GM18508 (cell line): ENCODE results near the gene TTC7B.

Experiments
- ATAC-seq: cut with Tn5 transposase; IDR thresholded peaks from one replicate; pipeline ENCODE4 v1.9.1; 2021; ENCODE audit warnings: moderate number of reproducible peaks; ENCODE audit not compliant: insufficient read depth, unreplicated experiment

The TTC7B gene

GRCh38 chr14:90658541-90658967 is 157.7 kb downstream of the TTC7B start:
- ATAC-seq = no peak

DNA sequence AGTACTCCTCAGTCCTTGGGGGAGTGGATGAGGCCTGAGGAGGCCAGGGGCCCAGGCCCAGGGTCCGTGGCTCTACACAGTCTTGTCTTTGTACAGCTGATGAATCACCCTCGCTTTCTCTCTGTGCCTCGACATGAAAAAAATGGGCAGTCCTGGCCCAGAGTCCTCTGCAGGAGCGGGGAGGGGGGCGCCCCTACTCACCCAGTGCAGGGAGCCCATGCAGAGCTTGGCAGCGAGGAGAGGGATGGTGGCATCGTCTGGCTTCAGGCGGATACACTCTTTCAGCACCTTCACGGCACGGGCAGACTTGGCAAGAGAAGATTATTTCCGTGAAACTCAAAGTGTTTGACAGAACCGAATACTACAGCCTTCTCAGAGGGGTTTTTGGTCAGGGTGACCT is 159.3 kb downstream of the TTC7B start:
- no peak for ATAC-seq

- ATAC-seq = no peak
Measured at GRCh38 chr14:90655829-90656228, 160.4 kb downstream of the TTC7B start.

DNA sequence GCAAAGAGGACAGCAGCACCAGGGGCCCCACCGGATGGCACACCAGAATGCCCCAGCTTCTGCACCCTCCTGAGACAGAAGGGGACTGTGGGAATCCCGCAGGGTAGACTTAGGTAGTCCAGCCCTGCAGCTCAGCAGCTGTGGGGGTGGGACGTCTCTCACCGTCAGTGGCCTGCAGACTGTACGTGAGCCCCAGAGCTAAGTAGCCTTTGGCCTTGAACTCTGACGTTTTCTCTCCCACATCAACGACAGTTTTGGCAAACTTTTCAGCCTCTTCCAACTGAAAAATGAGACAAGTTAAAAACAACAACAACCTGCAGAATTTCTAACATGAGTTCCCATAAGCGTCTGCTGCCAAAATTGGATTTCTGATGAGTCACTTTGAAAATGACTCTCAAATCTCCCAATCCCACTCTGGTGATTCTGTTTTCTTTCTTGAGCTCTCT is 161.4 kb downstream of the TTC7B start:
- ATAC-seq = no peak

- ATAC-seq = no peak
Measured at GRCh38 chr14:90652626-90653025, 163.6 kb downstream of the TTC7B start.

- no peak for ATAC-seq
Measured at GRCh38 chr14:90651976-90652560, 164.2 kb downstream of the TTC7B start.

- no peak for ATAC-seq
Measured at GRCh38 chr14:90651271-90651804, 164.9 kb downstream of the TTC7B start.

- no peak for ATAC-seq
Measured at GRCh38 chr14:90649557-90650135, 166.6 kb downstream of the TTC7B start.

DNA sequence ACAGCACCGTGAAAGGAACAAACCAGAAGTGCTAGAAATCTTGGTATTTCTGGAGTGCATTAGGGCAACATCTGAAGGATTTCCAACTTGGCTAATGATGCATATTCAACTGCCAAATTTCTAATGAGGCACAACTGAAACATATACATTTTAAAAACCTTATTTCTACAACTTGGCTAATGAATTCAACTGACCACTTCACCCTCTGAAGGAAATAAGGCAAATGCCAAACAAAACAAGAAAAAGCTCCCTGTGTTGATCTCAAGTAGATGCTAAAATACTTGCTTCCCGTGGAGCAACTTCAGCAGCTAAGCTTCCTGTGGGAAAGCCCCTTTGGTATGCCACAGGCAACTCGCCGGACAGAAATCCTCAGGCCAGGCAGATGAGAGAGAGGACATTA is 167.1 kb downstream of the TTC7B start:
- no peak for ATAC-seq

GRCh38 chr14:90648421-90648820 is 167.8 kb downstream of the TTC7B start:
- no peak for ATAC-seq

DNA sequence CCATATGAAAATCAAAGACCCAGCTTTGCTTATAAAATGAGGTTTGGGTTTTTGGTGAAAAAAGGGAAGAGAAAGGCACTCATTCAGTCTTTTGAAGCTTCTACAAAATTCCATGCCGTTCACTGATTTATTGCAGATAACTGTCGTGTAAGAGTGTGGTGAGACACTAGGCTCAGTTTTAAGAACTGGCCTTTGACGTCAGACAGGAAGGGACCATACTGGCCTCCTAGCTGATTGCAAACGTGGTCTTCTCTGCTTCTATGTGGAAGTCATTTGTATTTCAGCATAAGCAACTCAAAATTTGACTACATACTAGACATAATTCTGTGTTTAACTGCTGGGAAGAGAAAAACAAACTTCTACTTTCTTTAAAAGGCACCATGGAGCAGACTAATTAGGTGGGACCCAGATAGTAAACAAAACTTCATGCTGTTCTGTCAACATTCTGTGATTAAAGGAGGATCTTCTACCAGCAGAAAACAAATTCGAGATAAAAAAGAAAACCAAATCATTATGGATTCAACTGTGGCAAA is 168.7 kb downstream of the TTC7B start:
- no peak for ATAC-seq

GRCh38 chr14:90645842-90646443 is 170.3 kb downstream of the TTC7B start:
- no peak for ATAC-seq

DNA sequence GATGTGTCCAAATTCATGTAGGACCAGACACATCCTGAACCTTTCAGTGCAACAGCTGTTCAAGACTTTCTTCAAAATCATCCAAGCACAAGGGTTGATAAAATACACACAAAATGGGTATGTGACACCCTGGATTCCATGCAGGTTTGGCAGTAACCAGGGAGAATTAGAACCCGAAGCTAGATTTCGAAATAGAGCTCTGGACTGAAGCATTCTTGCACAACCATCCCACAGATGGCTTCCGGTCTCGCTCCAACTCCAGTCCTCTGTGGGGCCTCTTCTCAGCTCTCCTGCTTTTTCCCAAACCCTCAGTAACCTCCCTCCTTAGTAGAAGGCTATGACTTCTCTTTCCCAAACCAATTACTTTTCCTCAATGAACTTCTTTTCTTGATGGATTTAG is 171.3 kb downstream of the TTC7B start:
- ATAC-seq = no peak

DNA sequence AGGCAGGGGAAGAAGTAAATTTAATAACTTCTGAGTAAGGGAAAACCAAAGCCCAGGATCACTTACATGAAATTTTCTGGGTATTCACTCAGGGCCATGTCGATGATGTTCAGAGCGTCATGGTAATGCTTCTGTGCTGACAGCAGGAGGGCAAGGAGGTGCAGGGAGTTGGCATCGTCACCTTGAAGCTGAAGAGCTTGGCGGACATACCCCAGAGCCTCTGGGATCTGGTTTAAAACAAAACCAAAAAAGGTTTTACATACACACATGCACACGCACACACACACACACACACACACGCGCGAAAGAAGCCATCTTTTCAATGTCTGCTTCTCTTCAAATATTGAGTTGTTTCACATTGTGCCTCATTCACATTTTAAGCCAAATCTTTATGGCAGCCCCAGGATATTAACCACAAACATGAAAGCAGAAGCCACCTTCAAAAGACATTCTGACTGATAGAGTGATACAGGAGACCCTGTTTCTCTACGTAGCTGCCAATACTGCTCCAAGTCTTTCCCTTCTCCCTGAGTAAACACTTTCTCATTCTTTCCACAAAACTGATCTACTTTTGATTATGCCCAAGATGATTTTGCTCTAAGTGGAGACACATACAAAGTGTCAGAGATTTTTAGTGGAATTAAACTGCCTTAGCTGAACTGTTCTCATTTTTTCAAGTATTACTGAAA is 172.1 kb downstream of the TTC7B start:
- no peak for ATAC-seq

GRCh38 chr14:90642244-90642717 is 173.9 kb downstream of the TTC7B start:
- no peak for ATAC-seq

- ATAC-seq = no peak
Measured at GRCh38 chr14:90641615-90642243, 174.5 kb downstream of the TTC7B start.

DNA sequence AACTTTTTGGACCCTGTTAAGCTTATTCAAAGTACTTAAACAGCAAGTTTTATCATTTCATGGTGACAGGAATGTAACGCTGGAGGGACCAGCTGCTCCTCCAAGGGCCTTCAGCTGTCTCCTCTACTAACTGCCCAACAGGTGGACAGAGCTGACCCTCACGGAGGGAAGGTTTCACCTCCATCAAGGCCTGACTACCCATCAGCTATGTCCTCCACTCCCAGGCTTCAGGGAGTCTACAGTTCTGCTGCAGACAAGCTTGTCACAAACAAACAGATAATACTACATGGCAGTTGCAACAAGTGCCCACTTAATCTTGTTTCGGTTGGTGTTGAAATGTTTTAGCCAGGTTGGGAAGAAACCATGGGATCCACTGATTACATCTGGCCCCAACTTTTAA is 175.1 kb downstream of the TTC7B start:
- ATAC-seq = no peak

DNA sequence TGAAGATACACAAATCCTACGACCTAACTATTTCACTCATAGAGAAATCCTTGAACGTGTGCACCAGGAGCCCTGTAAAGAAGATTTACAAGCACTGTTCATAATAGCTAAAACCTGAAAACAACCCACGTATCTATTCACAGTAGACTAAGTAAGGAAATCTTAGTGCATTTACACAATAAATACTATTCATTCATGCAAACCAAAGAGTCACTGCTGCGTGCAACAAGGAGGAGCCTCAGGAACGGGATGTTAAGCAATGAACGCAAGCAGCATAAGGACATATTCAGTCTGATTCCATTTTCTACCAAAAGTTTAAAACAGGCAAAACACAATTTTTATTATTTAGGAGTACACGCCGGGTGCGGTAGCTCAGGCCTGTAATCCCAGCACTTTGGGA is 176.6 kb downstream of the TTC7B start:
- ATAC-seq = no peak

GRCh38 chr14:90632871-90633270 is 183.4 kb downstream of the TTC7B start:
- ATAC-seq = no peak

GRCh38 chr14:90632451-90632850 is 183.8 kb downstream of the TTC7B start:
- no peak for ATAC-seq
